Neural progenitor cell (in vitro differentiated cells): ENCODE results near the gene TMEM217.

Source experiments
- EZH2phosphoT487 ChIP-seq: fragments of 200-600 bp; sonication (generic); IDR thresholded peaks from 2 replicates; pipeline ENCODE4 v1.6.1; 2017; ENCODE audit warnings: antibody characterized with exemption
- TF ChIP-seq, protein P1 (sequence below): fragments of 200-600 bp; sonication (generic); IDR thresholded peaks from 2 replicates; pipeline ENCODE4 v1.5.1; 2017; ENCODE audit warnings: antibody characterized with exemption, mild to moderate bottlenecking

DNA sequence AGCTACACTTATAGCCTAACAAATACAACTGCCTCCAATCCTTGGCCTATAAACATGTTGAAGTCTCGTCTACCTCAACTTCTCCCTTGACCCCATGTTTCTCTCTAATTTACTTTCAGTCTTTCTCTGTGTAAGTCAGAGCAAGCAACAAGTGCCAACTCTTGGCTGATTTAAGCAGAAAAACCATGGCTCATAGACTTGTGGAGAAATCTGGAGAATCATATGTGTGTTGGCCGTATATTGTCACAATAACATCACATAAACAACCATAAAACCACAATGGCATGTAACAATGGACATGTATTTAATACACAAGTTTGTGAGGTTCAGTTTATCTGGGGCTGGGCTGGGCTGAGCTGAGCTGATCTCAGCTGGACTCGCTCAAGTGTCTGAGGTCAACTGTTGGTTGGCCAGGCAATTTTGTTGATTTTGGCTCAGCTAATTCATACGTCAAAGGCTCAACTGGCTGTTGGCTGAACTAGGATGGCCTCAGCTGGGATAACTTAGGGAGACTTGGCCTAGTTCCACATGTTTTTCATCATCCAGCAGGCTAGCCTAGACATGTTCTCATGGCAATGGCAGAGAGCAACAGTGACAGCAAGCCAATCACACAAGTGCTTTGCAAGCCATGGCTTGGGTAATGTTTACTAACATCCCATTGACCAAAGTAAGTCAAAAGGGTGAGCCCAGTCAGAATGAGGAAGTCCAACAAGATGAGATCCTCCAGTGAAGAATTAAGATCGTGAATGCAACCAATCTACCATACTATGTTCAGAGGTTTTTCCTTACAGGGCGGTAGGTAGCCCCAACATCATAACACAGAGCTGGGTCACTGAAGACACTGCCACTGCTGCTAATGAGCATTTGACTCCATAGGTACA is 13.3 kb downstream of the TMEM217 start:
- TF ChIP-seq, protein P1, sequence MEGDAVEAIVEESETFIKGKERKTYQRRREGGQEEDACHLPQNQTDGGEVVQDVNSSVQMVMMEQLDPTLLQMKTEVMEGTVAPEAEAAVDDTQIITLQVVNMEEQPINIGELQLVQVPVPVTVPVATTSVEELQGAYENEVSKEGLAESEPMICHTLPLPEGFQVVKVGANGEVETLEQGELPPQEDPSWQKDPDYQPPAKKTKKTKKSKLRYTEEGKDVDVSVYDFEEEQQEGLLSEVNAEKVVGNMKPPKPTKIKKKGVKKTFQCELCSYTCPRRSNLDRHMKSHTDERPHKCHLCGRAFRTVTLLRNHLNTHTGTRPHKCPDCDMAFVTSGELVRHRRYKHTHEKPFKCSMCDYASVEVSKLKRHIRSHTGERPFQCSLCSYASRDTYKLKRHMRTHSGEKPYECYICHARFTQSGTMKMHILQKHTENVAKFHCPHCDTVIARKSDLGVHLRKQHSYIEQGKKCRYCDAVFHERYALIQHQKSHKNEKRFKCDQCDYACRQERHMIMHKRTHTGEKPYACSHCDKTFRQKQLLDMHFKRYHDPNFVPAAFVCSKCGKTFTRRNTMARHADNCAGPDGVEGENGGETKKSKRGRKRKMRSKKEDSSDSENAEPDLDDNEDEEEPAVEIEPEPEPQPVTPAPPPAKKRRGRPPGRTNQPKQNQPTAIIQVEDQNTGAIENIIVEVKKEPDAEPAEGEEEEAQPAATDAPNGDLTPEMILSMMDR = no peak
- TF ChIP-seq EZH2phosphoT487 = no peak
